HG03439 (cell line): ENCODE data around the gene PLCG2.

Experiments
- ATAC-seq: cut with Tn5 transposase; IDR thresholded peaks from one replicate; pipeline ENCODE4 v1.9.1; 2021; ENCODE audit warnings: mild to moderate bottlenecking, moderate library complexity; ENCODE audit not compliant: unreplicated experiment

Gene PLCG2

DNA sequence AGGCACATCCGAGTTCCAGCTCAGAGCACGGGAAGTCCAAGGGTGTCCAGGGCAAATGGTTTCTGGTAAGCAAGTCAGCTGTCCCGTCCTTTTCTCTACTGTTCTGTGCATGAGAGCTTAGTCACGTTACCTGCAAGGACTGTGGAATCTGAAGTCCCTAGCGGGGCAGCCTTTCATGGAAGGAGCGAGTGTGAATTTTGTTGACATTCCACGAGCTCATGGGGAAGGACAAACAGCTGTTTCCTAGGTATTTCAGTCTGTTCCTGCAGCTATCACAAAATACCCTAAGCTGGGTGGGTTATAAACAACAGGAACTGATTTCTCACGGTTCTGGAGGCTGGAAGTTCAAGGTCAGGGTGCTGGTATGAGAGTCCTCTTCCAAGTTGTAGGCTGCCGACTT is 122.9 kb downstream of the PLCG2 start:
- no peak for ATAC-seq

DNA sequence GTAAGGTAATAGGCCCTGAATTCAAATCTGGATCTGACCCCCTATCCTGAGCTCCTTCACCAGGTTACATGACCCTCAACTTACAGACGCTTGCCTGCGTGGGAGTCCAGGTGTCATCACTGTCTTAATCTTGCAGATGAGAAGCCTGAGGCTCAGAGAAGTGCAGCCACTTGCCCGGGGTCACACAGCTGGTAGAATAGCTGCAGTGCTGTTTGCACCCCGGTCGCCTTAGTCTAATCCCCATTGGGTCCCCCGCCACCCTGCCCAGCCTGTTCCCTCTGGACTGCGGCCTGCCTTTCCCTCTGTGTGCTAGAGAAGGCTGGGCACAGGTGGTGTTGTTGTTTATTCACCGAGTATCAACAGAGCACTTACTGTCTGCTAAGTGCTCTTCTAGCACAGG is 125.2 kb downstream of the PLCG2 start:
- ATAC-seq: no peak

DNA sequence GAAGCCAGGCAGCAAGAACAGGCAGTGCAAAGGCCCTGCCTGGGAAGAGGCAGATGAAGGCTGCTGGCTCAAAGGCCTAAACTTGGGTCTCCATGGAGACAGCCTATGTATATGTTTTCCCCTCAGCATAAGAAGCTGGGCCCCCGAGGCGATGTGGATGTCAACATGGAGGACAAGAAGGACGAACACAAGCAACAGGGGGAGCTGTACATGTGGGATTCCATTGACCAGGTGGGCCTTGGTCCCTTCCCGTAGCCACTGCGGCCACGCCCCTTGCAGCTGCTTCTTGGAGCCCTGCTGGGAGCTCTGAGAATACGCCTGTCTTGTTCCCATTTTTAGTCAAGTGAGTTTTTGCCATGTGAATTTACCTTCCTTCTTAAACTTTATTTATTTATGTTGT is 126.2 kb downstream of the PLCG2 start:
- ATAC-seq: no peak

DNA sequence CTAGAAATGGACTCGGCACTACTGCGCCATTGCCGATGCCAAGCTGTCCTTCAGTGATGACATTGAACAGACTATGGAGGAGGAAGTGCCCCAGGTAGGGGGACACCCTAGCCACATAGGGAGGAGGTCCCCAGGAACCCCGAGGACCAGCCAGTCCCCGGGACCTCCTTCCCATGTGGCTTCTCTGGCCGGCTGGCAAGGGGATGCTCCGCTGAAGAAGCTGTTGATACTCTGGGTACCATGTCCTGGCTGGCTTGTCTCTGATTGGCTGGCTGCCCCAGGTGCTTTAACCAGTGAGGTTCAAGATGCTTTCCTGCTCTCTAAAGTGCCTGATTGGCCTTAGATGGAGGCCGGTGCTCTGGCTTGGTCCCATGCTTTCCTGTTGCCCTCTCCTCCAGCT is 128.6 kb downstream of the PLCG2 start:
- ATAC-seq: no peak

DNA sequence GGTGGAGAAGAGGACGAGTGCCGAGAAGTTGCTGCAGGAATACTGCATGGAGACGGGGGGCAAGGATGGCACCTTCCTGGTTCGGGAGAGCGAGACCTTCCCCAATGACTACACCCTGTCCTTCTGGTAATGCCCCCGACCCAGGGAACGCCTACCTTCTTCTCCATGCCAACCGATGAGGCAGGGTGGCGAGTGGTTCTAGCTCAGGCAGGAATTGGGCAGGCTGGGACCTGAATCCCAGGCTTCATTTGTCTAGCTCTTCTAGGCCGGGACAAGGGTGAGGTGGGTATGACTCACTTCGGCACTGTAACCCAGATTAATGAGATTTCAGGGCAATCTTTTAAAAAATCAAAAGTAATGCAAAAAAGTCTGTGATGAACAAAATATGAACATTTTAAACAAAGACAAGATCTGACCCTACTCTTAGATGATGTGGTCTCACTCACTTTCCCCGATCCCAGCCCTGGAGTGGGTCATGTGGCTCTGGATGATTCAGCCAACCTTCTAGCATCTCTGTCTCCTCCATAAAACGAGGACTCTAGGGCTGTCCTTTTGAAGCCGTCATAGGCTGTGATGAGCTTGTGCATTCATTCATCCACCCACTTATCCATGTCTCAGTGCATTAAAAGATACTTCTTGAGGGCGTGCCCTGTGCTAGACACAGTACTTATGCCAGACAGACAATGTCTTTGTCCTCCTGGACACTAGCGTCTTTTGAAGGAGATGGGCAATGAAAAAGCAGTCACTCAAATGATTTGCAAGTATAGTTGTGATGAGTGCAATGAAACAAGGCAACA is 129.6 kb downstream of the PLCG2 start:
- ATAC-seq: no peak

- ATAC-seq: no peak
These were observed 131.3 kb downstream of the PLCG2 start for GRCh38 chr16:81910366-81910885.

- ATAC-seq: no peak
These were observed 133.3 kb downstream of the PLCG2 start for GRCh38 chr16:81912395-81912794.

DNA sequence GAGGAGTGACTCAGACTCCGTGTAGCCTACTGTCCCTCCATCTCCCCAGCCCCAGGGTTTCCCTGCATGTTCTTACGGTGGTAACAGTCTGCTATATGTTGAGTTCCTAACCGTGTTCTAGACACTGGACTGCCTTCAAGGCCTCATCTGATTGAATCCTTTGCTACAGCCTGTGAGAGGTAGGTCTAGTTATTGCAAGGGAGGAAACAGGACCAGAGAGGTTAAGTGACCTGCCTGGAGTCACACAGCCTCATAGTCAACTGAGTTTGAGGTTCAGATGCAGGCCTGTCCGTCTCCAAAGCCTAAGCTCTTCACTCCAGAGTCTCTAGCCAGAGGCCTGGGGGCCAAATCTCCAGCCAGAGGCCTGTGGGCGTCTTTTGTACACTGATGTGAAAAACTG is 134.1 kb downstream of the PLCG2 start:
- no peak for ATAC-seq

- no peak for ATAC-seq
These were observed 138.3 kb downstream of the PLCG2 start for GRCh38 chr16:81917375-81917774.

GRCh38 chr16:81918927-81919326 is 139.8 kb downstream of the PLCG2 start:
- ATAC-seq: no peak

GRCh38 chr16:81920498-81920897 is 141.4 kb downstream of the PLCG2 start:
- ATAC-seq: no peak

GRCh38 chr16:81921085-81921814 is 142.2 kb downstream of the PLCG2 start:
- no peak for ATAC-seq

GRCh38 chr16:81921843-81922584 is 142.9 kb downstream of the PLCG2 start:
- no peak for ATAC-seq

- no peak for ATAC-seq
These were observed 144.2 kb downstream of the PLCG2 start for GRCh38 chr16:81923296-81923695.

- ATAC-seq: no peak
These were observed 145.9 kb downstream of the PLCG2 start for GRCh38 chr16:81925016-81925415.

- no peak for ATAC-seq
These were observed 146.9 kb downstream of the PLCG2 start for GRCh38 chr16:81926036-81926435.

DNA sequence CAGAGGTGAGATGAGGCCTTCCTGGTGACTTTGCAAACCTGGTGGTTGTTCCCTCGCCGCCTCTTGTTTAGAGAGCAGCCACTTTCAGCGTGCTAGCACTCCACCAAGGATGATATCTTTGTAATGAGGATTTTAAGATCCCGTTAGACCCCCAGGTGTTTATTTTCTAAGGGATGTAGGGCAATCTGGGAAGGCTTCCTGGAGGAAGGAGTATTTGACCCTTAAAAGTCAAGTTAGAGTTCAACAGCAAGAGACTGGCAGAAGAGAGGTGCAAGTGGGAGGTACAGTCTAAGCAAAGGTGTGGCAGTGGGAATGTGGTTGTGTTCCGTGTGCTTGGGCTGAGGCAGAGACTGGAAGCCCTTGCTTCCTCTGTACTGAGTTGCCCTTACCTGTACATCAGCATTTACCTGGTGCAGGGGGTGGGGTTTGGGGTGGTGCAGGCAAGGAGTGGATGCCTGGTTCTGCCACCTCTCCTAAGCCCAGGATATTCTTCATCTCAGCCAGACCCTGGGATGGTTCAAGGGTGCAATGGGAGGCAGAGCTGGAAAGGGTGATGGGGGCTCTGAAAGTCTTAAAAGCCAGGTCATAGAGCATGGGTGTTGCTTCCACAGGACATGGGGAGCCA is 148.6 kb downstream of the PLCG2 start:
- ATAC-seq: no peak

DNA sequence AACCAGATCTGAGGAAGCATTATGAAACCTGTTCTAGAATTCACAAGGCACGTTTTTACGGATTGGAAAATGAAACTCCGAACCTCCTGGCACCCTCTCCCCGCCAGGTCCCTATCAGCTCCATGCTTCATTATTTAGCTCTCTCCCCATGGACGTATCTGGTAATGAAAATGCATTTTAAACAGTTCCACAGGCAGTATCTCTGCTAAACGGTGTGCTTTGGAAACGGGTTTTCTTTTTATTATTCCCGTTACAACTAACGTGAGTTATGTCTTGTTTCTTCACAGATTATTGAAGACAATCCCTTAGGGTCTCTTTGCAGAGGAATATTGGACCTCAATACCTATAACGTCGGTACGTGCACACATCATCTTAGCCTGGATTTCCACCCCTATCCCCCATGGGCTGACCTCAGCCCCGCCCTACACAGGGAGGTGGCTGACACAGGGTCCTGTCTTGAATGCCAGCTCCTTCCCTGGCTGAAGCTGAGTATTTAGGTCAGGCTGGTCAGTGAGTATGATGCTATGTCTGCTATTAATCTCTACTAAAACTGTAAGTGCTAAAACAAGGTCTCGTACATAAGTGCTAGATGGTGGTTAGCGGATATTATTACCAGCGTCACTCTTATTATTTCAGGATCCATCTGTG is 149.3 kb downstream of the PLCG2 start:
- no peak for ATAC-seq

DNA sequence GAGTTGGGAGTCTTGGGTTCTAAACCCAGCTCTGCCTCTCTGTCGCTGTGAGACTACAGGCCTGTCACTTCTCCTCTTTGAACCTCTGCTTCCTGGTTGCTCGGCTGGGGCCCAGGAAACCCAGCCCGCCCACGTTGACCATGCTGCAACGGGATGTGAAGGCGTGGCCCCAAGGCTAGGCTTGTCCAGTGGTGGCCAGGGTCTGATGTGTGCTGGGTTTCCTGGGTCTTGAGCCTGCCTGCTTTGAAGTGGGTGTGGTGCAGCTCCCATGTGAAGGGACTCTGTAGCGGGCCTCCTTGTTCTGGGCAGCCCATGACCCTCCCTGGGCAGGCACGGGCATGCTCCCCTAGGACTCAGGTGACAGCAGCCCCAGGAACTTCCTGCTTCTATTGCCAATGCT is 149.9 kb downstream of the PLCG2 start:
- no peak for ATAC-seq

DNA sequence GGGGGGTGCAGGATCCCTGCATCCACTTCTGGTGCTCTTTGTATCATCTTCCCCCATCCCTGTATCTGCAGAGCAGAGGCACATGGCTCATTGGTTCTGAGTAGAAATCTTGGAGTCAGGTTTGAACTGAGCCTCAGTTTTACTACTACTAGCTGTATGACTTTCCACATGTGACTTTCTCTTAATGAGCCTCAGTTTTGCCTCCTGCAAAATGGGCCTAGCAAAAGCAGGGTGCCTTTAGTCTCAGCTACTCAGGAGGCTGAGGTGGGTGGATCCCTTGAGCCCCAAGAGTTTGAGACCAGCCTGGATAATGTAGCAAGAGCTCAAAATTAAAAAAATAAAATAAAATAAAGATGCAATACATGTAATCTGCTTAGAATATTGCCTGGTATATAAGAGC is 150.8 kb downstream of the PLCG2 start:
- ATAC-seq: no peak

- ATAC-seq: no peak
These were observed 152.8 kb downstream of the PLCG2 start for GRCh38 chr16:81931927-81932326.
